Stimulated activated CD8-positive, alpha-beta memory T cell treated with anti-CD3 and anti-CD28 coated beads, Interleukin-2, amount 100 ng/mL, for 48 hours (primary cell): Measurements from ENCODE around the gene ABCA13.

Source experiments
- DNase-seq, 2 donors: peaks; one replicate each; pipeline ENCODE4 v3.0.0-alpha.2; 2020; ENCODE audit warnings: low read depth in 2 of 2

ABCA13 gene

DNA sequence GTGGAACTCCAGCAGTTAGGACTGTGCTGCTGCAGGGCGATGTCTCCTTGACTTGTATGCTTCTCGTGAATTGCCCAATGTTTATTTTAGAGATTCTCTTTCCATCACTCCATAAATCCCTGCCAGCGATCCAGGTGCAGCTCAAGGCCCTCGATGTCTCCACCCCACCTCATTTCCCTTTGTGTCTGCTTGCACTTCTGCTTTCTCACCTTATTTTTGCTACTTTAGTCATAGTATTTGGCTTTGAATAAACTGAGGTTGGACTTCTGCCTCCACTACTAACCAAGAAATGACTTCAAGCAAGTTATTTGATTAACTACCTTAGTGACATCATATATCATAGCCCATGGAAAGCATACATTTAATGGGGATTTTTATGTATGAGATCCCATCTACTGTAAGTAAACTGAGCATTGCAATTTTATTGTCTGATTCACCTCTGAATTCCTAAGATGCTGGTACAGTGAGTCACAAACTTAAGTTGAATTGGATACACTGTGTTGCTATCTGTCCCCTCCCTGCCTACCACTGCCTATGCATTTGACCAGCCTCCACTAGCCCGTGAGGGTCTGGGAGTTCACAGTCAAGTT, 255.8 kb downstream of the ABCA13 start:
- no peak for DNase-seq

DNA sequence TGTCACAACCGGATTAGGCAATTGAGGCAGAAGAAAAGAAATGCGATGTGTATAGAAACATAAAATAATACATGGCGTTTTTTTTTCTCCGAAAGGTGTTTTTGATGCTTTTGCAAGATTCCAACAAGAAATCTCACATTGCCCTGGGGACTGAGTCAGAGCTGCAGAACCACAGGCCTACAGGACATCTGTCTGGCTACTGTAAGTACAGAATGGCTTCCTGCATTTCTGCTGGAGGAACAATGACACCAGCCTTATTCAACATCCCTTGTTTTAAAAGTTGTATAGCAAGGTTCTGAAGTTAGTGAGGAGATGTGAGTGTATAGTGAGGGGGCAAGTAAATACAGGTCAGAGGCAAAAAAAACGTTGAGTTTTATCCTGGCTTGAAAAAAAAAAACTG, 256.4 kb downstream of the ABCA13 start:
- DNase-seq = no peak

DNA sequence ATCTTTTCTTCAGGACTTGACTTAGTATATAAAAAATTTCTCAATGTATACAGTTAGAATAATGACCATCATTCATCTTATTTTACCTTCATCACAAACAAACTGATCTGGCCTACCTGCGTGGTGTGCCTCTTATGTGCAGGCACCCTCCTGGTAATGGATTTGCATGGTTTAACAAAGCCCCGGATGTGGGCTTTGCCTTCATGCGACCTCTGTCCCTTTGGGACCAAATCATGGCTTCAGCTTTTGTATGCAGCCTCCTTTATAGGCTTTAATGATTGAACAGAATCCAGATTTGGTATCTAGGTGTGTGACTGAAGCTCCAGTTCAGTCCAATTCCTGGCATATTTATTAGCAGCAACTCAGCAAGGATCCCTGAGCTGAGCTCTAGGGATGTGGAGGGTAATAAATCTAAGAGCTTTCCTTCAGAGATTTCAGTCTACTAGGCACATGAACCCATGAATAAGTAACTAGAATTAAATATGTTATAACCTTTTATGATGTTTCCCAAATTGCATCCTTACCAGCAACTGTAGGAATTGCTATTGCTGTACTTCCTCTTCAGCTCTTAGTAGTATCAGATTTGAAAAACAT, 256.9 kb downstream of the ABCA13 start:
- DNase-seq = no peak

DNA sequence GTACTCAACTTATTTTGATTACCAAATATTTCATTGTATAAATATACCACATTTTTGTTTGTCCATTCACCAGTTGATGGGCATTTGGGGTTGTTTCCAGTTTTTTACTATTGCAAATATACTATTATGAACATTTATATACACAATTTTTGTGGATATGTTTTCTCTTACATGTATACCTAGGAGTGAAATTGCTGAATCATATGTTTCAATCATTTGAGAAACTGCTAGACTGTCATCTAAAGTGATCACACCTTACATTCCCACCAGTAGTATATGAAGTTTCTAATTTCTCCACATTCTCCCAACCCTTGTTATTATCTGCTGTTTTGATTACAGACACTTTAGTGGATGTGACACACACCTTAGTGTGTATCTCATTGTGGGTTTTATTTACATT, 257.9 kb downstream of the ABCA13 start:
- no peak for DNase-seq

DNA sequence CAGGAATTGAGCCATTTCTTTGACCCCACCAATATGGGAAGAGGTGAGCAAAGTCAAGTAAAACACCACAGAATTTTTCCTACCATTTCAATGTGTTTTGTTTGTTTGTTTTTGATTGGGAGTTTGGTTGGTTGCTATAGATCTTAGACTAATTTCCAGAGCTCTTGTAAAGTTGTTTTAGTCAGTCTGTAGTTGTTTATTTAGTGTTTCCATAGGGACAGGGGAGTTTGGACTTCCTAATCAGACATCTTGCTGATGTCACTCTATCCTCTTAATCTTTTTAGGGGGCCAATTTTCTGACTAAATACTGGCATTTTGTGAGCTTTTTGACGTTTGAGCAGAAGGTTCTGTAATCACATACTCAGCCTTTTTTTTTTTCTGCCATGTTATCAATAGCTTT, 266.9 kb downstream of the ABCA13 start:
- DNase-seq = no peak

DNA sequence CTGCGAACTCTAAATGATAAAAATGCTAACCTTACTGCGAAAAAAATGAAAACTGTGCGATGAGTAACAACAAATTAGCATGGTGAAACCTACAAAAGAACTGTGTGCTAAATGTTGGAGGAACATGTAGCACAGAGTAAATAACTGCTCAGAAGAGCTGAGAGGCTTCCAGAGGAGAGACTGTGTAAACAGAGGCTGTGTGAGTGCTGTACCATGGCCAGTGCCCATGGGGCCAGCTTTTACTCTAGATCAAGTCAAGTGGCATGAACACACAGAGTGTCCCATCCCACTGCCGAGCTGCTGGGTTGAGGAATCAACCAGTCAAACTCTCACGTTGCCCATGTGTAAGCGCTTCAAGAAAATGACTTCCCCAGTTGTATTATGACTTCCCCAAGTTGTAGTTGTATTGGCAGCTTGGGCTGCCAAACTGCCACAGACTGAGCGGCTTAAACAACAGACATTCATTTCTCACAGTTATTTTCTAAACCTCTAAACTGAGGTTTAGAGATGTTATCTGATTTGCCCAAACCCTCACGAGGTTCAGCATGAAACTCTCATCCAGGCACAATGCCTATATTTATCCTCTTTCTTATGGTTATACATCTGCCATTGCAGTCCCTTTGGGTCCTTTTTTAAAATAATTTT, 270.7 kb downstream of the ABCA13 start:
- DNase-seq = no peak

DNA sequence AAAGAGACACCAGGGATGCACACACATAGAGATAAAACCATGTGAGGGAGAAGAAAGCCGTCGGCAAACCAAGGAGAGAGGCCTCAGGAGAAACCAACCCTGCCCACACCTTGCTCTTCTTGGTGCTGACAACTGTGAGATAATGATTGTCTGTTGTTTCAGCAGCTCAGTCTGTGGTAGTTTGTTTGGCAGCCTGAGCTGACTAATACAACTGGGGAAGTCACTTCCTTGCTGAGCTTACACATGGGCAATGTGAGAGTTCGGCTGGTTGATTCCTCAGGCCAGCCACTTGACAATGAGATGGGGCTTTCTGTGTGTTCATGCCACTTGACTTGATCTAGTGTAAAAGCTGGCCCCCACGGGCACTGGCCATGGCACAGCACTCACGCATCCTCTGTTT, 271.8 kb downstream of the ABCA13 start:
- DNase-seq = no peak

DNA sequence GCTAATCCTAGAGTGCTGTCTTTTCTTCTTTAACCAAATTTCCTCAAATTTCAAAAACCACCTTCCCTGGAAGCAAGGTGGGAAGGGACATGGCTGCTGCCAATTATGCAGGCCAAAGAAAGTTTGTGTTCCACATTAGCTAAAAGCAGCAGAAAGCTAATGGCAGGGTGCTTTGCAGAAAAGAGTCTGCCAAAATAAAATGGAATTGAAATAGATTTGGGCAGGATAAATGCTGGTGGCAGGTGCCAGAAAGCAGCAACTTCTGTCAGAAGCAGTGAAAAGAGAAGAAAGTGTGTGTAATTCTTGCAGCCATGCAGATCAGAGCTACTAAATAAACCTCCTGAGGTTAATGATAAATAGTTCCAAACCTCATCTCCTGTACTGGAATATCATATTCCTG, 275.5 kb downstream of the ABCA13 start:
- no peak for DNase-seq

DNA sequence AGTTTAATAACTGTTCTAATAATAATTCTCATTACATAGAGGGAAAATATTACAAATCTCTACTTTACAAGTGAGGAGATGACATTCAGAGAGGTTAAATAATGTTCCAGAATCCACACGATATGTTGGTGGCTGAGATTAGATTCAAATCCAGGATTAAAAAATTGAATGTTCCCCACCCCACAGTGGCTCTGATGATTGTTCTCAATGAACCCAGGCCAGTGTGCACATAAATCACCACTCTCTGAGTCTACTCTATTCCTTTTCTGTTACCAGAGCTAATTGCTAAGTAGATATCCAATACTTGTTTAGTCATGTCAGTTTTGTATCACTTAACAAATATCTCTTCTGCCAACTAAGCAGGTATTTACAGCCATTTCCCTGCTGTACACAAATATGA, 281.0 kb downstream of the ABCA13 start:
- DNase-seq = no peak

DNA sequence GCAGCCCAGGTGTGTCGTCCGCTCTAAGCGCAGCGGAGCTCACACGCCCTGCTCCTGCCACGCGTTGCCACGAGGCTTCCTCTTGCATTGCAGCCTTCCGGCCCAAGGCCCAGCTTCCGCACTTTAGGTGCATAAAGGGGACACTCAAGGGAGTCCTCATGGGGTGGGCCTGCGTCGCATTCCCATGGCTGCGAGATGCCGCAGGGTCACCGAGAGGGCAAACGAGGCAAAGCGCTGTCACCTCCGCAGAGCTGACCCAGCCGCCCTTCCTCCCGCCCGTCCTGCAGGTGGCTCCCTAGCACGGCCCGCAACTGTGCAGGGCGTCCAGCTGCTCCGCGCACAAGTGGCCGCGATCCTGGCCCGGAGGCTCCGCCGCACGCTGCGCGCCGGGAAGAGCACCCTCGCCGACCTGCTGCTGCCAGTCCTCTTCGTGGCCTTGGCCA, 283.5 kb downstream of the ABCA13 start:
- no peak for DNase-seq

DNA sequence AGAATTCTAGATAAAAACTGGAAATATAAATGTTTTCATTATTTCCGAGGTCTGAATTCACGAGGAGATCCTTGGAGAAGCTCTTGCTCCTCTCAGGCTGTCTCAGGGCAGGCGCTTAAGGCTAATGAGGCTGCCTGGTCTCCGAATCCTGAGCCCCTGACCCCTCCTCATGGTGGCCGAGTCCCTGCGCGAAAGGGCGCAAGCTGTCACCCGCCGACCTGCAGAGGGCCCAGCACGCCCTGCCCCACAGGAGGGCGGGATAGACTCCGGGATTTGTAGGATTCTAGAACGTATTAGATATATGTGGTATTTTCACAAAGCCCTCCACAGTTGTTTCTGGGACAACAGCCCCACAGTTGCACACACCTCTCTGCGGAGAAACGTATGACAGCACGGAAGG, 284.1 kb downstream of the ABCA13 start:
- no peak for DNase-seq

DNA sequence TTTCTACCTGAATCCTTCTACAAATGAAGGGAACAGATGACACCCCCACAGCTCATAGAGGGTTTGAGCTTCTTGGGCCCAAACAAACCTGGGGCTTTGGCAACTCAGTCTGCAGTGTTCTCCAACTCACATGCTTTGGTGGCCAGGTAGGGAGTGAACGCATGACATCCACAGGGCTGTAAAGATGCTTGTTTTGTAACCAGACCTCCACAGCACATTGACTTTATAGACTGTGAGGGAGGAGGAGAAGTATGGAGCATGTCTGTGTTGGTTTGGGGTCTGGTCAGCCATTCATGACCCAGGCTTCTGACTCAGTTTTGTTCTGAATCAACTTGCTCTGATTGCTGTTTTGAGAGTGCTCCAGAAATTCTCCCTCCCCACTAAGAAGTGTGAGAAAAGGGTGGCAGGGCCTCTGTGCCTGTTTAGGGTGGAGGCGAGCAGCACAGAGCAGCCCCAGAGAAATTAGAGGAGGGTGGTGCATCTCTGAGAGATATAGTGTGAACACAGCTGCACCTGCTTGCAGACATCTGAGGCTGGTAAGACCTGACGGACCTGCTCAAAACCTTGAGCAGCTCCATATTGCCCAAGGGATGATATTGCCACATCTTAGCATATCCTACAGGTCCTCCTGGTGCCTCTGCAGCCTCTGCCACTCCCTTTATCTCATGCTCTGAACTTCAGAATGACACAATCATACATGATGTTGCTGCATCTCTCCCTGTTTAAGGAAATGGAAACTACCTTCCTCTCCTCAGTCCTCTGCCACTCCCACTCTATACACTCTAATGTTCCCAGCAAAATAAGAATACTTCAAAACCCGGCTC, 287.7 kb downstream of the ABCA13 start:
- no peak for DNase-seq

DNA sequence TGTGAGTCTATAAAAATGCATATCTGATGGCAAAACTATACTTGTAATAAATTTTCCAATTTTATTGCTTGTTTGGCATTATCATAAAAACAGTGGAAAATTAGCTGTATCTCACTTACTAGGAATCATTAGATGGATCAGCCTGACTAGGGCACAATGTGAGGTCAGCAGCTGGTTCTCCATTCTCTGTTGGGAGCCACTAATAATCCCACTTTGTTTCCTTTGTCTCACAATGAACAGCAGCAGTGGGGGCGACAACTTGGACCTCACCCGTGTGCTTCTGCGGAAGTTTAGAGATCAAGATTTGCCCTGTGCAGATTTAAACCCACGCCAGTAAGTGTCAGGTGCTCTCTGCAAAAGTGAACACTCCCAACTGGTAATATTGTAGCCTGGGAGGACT, 295.5 kb downstream of the ABCA13 start:
- DNase-seq = no peak

DNA sequence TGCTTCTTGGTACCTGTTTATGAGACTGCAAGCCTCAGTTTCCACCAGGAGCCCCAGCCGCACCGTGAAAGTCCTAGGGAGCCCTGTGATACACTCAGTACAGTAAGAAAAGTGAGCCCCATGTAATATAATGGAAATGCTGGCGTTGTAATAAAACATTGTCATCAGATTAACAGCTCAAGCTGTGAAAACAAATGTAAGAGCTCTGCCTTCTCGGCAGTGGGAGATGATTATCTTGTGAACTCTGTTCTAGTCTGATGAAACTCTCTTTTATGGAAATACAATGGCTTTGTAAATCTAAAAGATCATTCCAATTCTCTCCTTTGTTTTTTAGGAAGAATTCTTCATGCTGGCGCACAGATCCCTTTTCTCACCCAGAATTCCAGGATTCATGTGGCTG, 299.9 kb downstream of the ABCA13 start:
- no peak for DNase-seq

DNA sequence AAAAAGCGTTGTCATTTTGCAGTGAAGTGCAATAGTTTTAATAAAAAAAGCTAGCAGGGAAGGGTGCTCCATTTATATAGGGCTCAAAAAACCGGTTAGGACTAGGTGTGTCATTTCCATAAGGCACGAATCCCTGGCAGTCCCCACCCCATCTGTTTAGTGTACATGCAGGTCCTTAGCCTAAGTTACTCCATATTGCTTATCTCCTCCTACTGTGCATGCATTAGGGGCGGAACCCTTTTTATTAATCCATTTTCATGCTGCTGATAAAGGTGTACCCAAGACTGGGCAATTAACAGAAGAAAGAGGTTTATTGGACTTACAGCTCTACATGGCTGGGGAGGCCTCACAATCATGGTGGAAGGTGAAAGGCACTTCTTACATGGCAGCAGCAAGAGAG, 301.4 kb downstream of the ABCA13 start:
- DNase-seq = no peak

DNA sequence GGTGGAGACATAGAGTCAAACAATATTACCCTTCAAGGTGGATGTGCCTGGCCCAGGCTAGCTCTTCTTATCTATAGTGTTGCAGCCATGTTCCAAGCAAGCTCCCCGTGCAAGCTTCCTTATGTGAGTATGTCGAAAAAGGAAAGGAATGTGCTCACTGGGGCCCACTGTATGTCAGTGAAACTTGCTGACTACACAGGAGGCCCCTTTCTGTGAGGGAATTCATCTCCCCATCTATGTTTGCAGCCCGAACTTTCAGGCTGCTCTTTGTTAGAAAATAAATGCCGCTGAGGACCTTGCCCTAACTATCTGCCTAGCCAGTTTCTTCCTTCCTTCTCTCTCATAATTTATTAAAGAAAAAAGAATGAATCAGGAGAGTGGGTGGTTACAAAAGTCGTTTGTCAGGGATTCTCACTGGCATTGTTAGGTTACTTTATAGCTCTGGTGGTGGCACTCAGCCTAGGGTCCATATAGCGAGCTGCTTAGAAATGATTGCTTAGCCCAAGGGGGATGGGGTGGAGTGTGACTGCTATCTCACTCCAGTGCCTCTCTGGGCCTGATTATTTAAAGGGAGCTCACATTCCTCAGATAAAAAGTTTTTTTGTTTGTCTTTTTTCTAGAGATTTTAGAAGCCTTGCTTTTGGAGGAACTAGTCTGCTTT, 302.1 kb downstream of the ABCA13 start:
- DNase-seq = no peak

DNA sequence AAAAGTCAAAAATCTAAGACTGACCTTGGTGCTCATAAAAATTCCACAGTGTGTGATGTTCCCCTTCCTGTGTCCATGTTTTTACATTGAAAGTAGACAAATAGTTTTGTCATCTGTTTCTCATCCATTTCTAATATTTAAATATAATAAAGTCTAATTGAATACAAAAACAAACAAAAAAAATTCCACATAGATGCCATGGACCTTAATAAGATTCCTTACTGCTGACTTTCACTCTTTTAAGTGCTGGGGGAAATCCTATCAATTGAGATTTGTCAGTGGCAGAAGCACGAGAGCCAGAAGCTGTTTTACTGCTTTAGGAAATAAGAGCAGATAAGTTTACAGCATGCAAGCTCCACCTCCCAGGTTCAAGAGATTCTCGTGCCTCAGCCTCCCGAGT, 310.0 kb downstream of the ABCA13 start:
- no peak for DNase-seq

DNA sequence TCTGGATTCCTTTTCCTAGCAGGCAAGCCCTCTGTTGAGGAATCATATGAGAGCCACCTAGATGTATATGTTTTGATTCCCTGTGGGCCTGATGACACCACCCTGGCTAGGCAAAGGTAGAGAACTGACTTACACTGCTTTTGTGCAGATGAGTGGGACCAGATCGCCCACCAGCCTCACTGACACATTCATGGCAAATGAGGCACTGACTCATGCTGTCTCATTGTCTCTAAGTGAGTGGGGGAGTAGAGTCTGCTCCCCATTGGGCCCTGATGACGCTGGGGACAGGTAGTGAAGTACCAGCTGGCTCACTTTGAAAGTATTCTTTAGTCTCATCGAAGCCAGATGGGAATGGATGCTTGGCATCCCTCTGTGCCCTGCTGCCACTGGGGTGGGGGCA, 326.3 kb downstream of the ABCA13 start:
- DNase-seq = no peak

DNA sequence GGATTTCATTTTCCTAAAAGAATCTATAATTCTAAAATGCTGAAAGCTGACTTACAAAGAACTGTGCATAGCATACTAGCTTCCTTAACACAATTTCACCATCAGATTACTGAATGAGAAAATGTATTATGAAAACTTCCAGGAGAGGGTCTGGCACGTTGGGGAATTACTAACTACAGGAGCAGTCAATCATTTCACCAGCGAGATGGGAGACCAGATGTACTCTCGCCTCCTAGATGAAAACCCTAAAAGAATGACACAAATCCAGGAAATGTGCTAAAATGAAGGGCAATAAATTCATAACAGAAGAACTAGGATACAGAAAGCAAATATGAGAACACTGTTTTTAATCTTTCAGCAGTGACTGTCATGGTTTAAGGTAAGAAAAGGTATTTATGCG, 330.8 kb downstream of the ABCA13 start:
- DNase-seq = no peak

DNA sequence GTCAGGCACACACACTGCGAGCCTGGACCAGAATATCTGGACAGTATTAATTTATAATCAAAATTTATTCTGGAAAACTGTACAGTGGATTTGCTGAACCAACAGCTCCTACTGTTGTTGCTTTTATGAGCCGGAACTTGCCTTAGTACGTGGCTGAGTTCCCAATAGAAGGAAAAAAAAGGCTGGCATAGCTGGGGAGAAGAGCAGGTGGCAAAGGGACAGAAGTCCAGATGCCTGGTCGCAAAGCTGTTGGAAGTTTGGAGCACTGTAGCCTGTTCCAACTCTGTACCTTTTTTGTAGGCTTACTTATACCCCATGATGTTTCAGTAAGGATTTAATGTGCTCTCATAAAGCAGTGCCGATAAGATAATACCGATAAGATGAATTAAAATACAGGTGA, 333.8 kb downstream of the ABCA13 start:
- DNase-seq = no peak

DNA sequence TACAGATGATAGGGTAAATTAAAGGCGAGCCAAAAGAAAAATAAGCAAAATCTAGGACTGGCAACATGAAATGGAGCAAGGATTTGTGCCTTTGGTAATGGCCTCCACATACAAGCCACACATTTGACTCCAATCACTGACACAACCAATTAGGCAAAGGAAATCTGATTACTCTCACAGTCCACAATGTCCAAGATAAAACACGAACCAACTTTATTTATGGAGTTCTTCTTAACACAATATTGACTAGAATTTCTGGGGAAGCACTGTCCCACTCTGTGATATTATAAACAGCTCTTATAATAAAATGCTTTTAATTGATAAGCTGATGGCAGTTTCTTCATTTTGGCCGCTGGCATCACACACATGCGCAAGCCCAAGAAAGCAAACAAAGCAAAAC, 334.2 kb downstream of the ABCA13 start:
- no peak for DNase-seq

DNA sequence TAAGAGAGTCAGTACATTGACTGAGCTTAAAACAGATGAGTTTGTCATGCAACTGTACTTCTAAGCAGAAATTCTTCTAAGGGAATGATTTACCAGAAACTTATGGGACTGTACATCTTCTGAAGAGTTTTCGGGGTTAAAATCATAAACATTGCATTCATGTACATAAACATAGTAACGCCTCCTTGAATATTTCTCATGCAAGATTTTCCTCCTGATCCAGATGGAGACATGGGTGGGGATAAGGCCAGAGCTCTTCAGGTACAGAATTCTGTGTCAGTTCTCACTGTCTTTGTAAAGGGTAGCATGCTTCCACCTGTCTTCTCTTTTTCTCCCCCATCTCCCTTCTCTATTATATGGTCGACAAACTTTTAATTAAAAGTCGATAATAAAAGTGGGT, 335.3 kb downstream of the ABCA13 start:
- DNase-seq = no peak
